PC-3 (cell line): ENCODE measurements around the gene LSM3. TPM values are rescaled to one million over a fixed set of nuclear protein-coding genes. Genes with fewer than 3 reads are reported as not detected.

ENCODE experiments used
- ATAC-seq: fragments of 200-7000 bp; cut with Tn5 transposase; 2 replicates; pipeline ENCODE4 v1.9.1; 2020; ENCODE audit warnings: mild to moderate bottlenecking, moderate library complexity
- BruUV-seq: library from RNA; stranded (reverse); fragments of 400-500 nt; replicated peaks from 2 replicates; lab custom pipeline; 2021; lab: Mats Ljungman, UMichigan
- CTCF ChIA-PET: fragments of 300-600 bp; sonication (Branson Sonifier 250); formaldehyde crosslinking; loops from one replicate; lab custom pipeline; 2022; ENCODE audit warnings: antibody characterized with exemption; lab: Charles Lee
- POLR2A ChIA-PET: fragments of 300-600 bp; sonication (Branson Sonifier 250); formaldehyde crosslinking; loops from one replicate; lab custom pipeline; 2022; ENCODE audit warnings: antibody characterized with exemption; ENCODE audit not compliant: unreplicated experiment; lab: Charles Lee
- DNase-seq: peaks from one replicate; pipeline ENCODE4 v3.0.0-alpha.2; 2015
- H2AFZ ChIP-seq: fragments of 300-600 bp; sonication (generic); 2 replicates; pipeline ENCODE4 v1.6.0; 2016; ENCODE audit warnings: antibody characterized with exemption, low read length
- H3F3A ChIP-seq: fragments of 300-600 bp; sonication (generic); one replicate; pipeline ENCODE4 v1.6.0; 2017; ENCODE audit warnings: antibody characterized with exemption, low read length, control low read depth, mild to moderate bottlenecking; ENCODE audit not compliant: unreplicated experiment
- H3K27ac ChIP-seq: fragments of 300-600 bp; sonication (generic); 2 replicates; pipeline ENCODE4 v1.5.1; 2016; ENCODE audit warnings: mild to moderate bottlenecking, low read length
- H3K27me3 ChIP-seq: fragments of 300-600 bp; sonication (generic); 2 replicates; pipeline ENCODE4 v1.6.1; 2016; ENCODE audit warnings: low read length, mixed read lengths
- H3K36me3 ChIP-seq: fragments of 300-600 bp; sonication (generic); 2 replicates; pipeline ENCODE4 v1.6.1; 2016; ENCODE audit warnings: low read depth, mixed run types, low read length, mixed read lengths
- H3K4me1 ChIP-seq: fragments of 300-600 bp; sonication (generic); 2 replicates; pipeline ENCODE4 v1.5.1; 2016; ENCODE audit warnings: low read length; ENCODE audit not compliant: insufficient read depth
- H3K4me2 ChIP-seq: fragments of 300-600 bp; sonication (generic); 2 replicates; pipeline ENCODE4 v1.6.0; 2016; ENCODE audit warnings: low read length
- H3K4me3 ChIP-seq: fragments of 300-600 bp; sonication (generic); 2 replicates; pipeline ENCODE4 v1.5.1; 2016; ENCODE audit warnings: mild to moderate bottlenecking, low read length, mixed read lengths
- H3K79me2 ChIP-seq: fragments of 300-600 bp; sonication (generic); 2 replicates; pipeline ENCODE4 v1.6.1; 2017; ENCODE audit warnings: low read length, mixed read lengths
- H3K9ac ChIP-seq: fragments of 300-600 bp; sonication (generic); 2 replicates; pipeline ENCODE4 v1.6.0; 2016; ENCODE audit warnings: mild to moderate bottlenecking, low read length
- H3K9me2 ChIP-seq: fragments of 300-600 bp; sonication (generic); replicated peaks from 2 replicates; pipeline ENCODE4 v1.6.1; 2016; ENCODE audit warnings: mixed run types, low read length, mixed read lengths
- H3K9me3 ChIP-seq: fragments of 300-600 bp; sonication (generic); 2 replicates; pipeline ENCODE4 v1.6.1; 2016; ENCODE audit warnings: low read length, mixed read lengths
- H4K20me1 ChIP-seq: fragments of 300-600 bp; sonication (generic); 2 replicates; pipeline ENCODE4 v1.6.1; 2016; ENCODE audit warnings: low read length, mixed read lengths
- CTCF ChIP-seq: fragments of 300-600 bp; sonication (generic); conservative IDR thresholded peaks from 2 replicates; pipeline ENCODE4 v1.5.1; 2017; ENCODE audit warnings: antibody characterized with exemption, low read depth, mild to moderate bottlenecking, low read length
- EZH2 ChIP-seq: fragments of 300-600 bp; sonication (generic); IDR thresholded peaks from one replicate; pipeline ENCODE4 v1.6.1; 2017; ENCODE audit warnings: antibody characterized with exemption, mild to moderate bottlenecking, low read length; ENCODE audit not compliant: unreplicated experiment
- EZH2phosphoT487 ChIP-seq: fragments of 300-600 bp; sonication (generic); IDR thresholded peaks from 2 replicates; pipeline ENCODE4 v1.6.1; 2018; ENCODE audit warnings: mild to moderate bottlenecking, antibody characterized with exemption, low read length, borderline replicate concordance
- intact Hi-C: fragments of 100-400 bp; cut with micrococcal nuclease; formaldehyde crosslinking; loops from 2 replicates; pipeline ENCODE4 v1.9.0; 2023
- total RNA-seq: library from RNA; depleted of rRNA; stranded (reverse); fragments of >200 nt; gene quantifications from 2 replicates; pipeline ENCODE4 v1.2.3, GENCODE V29; 2014

Gene LSM3
- total RNA-seq, 1 experiment from 2014 or later, result 27.2 TPM

- TF ChIP-seq EZH2 (no peak), EZH2phosphoT487 (no peak), CTCF (no peak)
- peaks cover 3% of the 10 kb centered on the region for H3K4me1 ChIP-seq
- no peaks in the 10 kb centered on the region for H3K79me2 ChIP-seq
- H3K9ac ChIP-seq, result no peak overlapping the region
- intact Hi-C loops, result no loop called here
- H3K36me3 ChIP-seq, result peaks cover 5% of the 10 kb centered on the region; the same call in 1 of the 2 replicates
- BruUV-seq, result no TSS peak
- ATAC-seq (no peak), DNase-seq (no peak)
- no peaks in the 10 kb centered on the region for H3F3A ChIP-seq
- no peak overlapping the region for H3K27ac ChIP-seq
- no peak overlapping the region for H2AFZ ChIP-seq
- H3K9me2 ChIP-seq, result no peaks in the 10 kb centered on the region
- ChIA-PET CTCF (no interaction called here), POLR2A (no interaction called here)
- H3K4me3 ChIP-seq, result no peak overlapping the region
- no peaks in the 10 kb centered on the region for H3K27me3 ChIP-seq
- no peaks in the 10 kb centered on the region for H3K9me3 ChIP-seq
- H3K4me2 ChIP-seq, result no peak overlapping the region
- H4K20me1 ChIP-seq, result no peaks in the 10 kb centered on the region
Observed at GRCh38 chr3:14150491-14151230, 28.0 kb upstream of the LSM3 start.

- ATAC-seq (no peak), DNase-seq (no peak)
- Histone ChIP-seq H3K79me2 (no peaks in the 10 kb centered on the region), H3K4me1 (no peaks in the 10 kb centered on the region), H3F3A (no peaks in the 10 kb centered on the region), H3K9me3 (no peaks in the 10 kb centered on the region), H4K20me1 (no peaks in the 10 kb centered on the region), H3K27ac (no peak overlapping the region), H2AFZ (no peak overlapping the region), H3K4me2 (no peak overlapping the region), H3K9me2 (no peaks in the 10 kb centered on the region), H3K27me3 (no peaks in the 10 kb centered on the region), H3K4me3 (no peak overlapping the region), H3K9ac (no peak overlapping the region), H3K36me3 (peaks cover 5% of the 10 kb centered on the region; the same call in 1 of the 2 replicates)
- intact Hi-C loops, result no loop called here
- POLR2A ChIA-PET, result no interaction called here
- no TSS peak for BruUV-seq
- TF ChIP-seq EZH2, result no peak
- TF ChIP-seq EZH2phosphoT487, result no peak
- TF ChIP-seq CTCF, result no peak
- CTCF ChIA-PET, result no interaction called here
Observed at GRCh38 chr3:14151471-14152083, 27.0 kb upstream of the LSM3 start.
